Ishikawa (cell line): Measurements from ENCODE around the gene BEAN1.

Experiments used
- CEBPB ChIP-seq: IDR thresholded peaks from 2 replicates; pipeline ENCODE4 v1.6.1; 2012
- CREB1 ChIP-seq: IDR thresholded peaks from 2 replicates; pipeline ENCODE4 v1.6.1; 2012; ENCODE audit warnings: low read depth
- EGR1 ChIP-seq: IDR thresholded peaks from 2 replicates; pipeline ENCODE4 v1.6.1; 2012
- EP300 ChIP-seq: IDR thresholded peaks from 2 replicates; pipeline ENCODE4 v1.6.1; 2012; ENCODE audit warnings: borderline replicate concordance
- FOXM1 ChIP-seq: IDR thresholded peaks from 2 replicates; pipeline ENCODE4 v1.6.1; 2012; ENCODE audit warnings: low read depth, borderline replicate concordance
- MAX ChIP-seq: IDR thresholded peaks from 2 replicates; pipeline ENCODE4 v1.6.1; 2012
- NFIC ChIP-seq: IDR thresholded peaks from 2 replicates; pipeline ENCODE4 v1.6.1; 2012
- RAD21 ChIP-seq: IDR thresholded peaks from 2 replicates; pipeline ENCODE4 v1.6.1; 2012; ENCODE audit warnings: low read depth
- REST ChIP-seq: IDR thresholded peaks from 2 replicates; pipeline ENCODE4 v1.6.1; 2012; ENCODE audit warnings: low read depth, mild to moderate bottlenecking
- TAF1 ChIP-seq: IDR thresholded peaks from 2 replicates; pipeline ENCODE4 v1.6.1; 2012; ENCODE audit warnings: low read depth, mild to moderate bottlenecking
- TCF12 ChIP-seq: IDR thresholded peaks from 2 replicates; pipeline ENCODE4 v1.6.1; 2012; ENCODE audit warnings: low read depth
- TEAD4 ChIP-seq: IDR thresholded peaks from 2 replicates; pipeline ENCODE4 v1.6.1; 2012
- USF1 ChIP-seq: IDR thresholded peaks from 2 replicates; pipeline ENCODE4 v1.6.1; 2012
- YY1 ChIP-seq: IDR thresholded peaks from 2 replicates; pipeline ENCODE4 v1.6.1; 2012; ENCODE audit warnings: low read depth
- ZBTB7A ChIP-seq: IDR thresholded peaks from 2 replicates; pipeline ENCODE4 v1.6.1; 2012; ENCODE audit warnings: low read depth

The BEAN1 gene

GRCh38 chr16:66490774-66491715 is 64.0 kb downstream of the BEAN1 start:
- TF ChIP-seq TCF12 = no peak
- no peak for TF ChIP-seq CEBPB
- no peak for TF ChIP-seq NFIC
- no peak for TF ChIP-seq EP300
- TF ChIP-seq YY1 = no peak
- TF ChIP-seq RAD21 = no peak
- TF ChIP-seq TEAD4 = no peak
- TF ChIP-seq CREB1 = no peak
- no peak for TF ChIP-seq ZBTB7A

GRCh38 chr16:66491716-66492064 is 64.6 kb downstream of the BEAN1 start:
- no peak for TF ChIP-seq MAX
- TF ChIP-seq EGR1 = no peak
- no peak for TF ChIP-seq TAF1
- no peak for TF ChIP-seq EP300
- no peak for TF ChIP-seq TCF12
- no peak for TF ChIP-seq RAD21
- TF ChIP-seq CREB1 = no peak
- no peak for TF ChIP-seq CEBPB
- no peak for TF ChIP-seq NFIC
- no peak for TF ChIP-seq ZBTB7A

GRCh38 chr16:66493490-66494401 is 66.7 kb downstream of the BEAN1 start:
- no peak for TF ChIP-seq MAX
- no peak for TF ChIP-seq RAD21
- no peak for TF ChIP-seq TAF1
- no peak for TF ChIP-seq CREB1
- no peak for TF ChIP-seq CEBPB
- no peak for TF ChIP-seq TCF12
- TF ChIP-seq TEAD4 = no peak
- TF ChIP-seq ZBTB7A = no peak
- no peak for TF ChIP-seq EGR1
- TF ChIP-seq FOXM1 = no peak
- TF ChIP-seq REST = no peak
- no peak for TF ChIP-seq USF1
- no peak for TF ChIP-seq EP300
- no peak for TF ChIP-seq YY1
- TF ChIP-seq NFIC = no peak

GRCh38 chr16:66494916-66495315 is 67.8 kb downstream of the BEAN1 start:
- TF ChIP-seq CEBPB (no peak), REST (no peak), EP300 (no peak), NFIC (no peak), CREB1 (no peak), TCF12 (no peak), RAD21 (no peak), EGR1 (no peak), FOXM1 (no peak), MAX (no peak), ZBTB7A (no peak), TAF1 (no peak)

GRCh38 chr16:66495440-66495839 is 68.3 kb downstream of the BEAN1 start:
- no peak for TF ChIP-seq TEAD4
- no peak for TF ChIP-seq EGR1
- no peak for TF ChIP-seq NFIC
- TF ChIP-seq TAF1 = no peak
